Activated CD8-positive, alpha-beta memory T cell treated with anti-CD3 and anti-CD28 coated beads, Interleukin-2, amount 50 U/mL, for 24 hours (primary cell): Measurements from ENCODE around the gene H2AZ2.
"Not testable (repeated sequence)": the region's sequence is repeated elsewhere in the genome, so short reads cannot be mapped to it uniquely, and the experiment has no call there.

ENCODE experiments used
- DNase-seq: peaks from one replicate; pipeline ENCODE4 v3.0.0-alpha.2; 2020; ENCODE audit errors: extremely low read depth

The H2AZ2 gene

DNA sequence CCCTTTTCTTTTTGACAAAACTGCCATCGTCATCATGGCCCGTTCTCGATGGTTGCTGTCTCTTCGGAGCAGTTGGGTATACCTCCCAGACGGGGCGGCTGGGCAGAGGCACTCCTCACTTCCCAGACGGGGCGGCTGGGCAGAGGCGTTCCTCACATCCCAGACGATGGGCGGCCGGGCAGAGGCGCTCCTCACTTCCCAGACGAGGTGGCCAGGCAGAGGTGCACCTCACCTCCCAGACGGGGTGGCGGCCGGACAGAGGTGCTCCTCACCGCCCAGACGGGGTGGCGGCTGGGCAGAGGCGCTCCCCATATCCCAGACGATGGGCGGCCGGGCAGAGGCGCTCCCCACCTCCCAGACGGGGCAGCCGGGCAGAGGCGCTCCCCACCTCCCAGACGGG, 22.9 kb upstream of the H2AZ2 start:
- DNase-seq = not testable (repeated sequence)

GRCh38 chr7:44870336-44870735, 22.4 kb upstream of the H2AZ2 start:
- not testable (repeated sequence) for DNase-seq

GRCh38 chr7:44867073-44867995, 19.4 kb upstream of the H2AZ2 start:
- DNase-seq = no peak

DNA sequence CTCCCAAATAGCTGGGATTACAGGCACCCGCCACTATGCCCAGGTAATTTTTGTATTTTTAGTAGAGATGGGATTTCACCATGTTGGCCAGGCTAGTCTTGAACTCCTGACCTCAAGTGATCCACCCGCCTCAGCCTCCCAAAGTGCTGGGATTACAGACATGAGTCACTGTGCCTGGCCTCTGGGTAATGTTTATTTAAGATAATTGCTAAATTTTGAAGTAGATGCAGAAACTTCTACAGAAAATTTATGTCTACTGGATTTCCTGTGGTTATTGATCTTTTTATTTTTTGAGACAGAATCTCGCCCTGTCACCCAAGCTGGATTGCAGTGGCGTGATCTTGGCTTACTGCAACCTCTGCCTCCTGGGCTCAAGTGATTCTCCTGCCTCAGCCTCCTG, 14.1 kb upstream of the H2AZ2 start:
- DNase-seq = not testable (repeated sequence)

DNA sequence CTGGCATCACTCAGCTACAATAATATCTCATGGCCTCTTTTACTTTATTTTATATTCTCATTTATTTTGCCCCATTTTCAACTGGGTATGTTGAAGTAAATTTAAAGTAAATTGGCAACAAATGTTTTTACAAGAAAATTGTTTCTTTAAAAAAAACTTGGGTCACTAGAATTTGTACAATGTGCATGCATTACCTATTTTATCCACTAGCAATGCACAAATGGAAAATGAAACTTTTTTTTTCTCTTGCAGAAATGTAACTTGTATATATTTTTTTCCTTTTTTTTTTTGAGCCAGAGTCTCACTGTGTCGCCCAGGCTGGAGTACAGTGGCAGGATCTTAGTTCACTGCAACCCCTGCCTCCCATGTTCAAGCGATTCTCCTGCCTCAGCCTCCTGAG, 10.3 kb upstream of the H2AZ2 start:
- no peak for DNase-seq

GRCh38 chr7:44854644-44855364, 6.9 kb upstream of the H2AZ2 start:
- DNase-seq = no peak

GRCh38 chr7:44853391-44853790, 5.5 kb upstream of the H2AZ2 start:
- no peak for DNase-seq

GRCh38 chr7:44852590-44852989, 4.7 kb upstream of the H2AZ2 start:
- DNase-seq = no peak

DNA sequence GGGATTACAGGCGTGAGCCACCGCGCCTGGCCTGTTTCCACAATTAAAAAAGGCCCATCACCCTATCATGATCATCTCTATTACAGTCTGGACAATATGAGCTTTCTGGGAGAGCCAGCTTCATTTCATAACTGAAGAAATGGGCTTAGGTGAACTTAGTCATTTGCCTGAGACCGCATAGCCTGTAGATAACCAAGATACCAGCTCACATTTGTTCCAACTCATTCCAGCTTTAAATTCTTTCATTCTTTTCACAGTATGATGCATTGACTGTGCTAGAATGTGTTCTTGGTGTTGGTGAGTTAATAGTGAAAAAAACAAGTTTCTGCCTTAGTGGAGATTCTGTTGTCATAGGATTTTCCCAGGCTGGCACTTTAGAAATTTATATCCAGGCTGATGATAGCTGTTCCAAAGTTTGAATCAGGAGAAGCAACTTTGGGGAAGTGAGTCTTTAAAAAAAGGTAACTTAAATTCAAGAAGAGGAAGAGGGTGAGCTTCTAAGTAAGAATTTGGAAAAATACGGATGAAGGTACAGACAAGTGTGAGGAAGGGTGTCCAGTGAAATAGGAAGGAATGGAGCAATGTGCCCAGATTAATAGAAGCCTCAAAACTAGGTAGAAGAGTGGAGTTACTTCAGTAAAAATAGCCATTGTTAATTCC, 2.1 kb upstream of the H2AZ2 start:
- no peak for DNase-seq

- DNase-seq = no peak
Measured at GRCh38 chr7:44849259-44849884, 1.5 kb upstream of the H2AZ2 start.

GRCh38 chr7:44847509-44847919, 373 bp downstream of the H2AZ2 start:
- DNase-seq = peak; percentile 46

DNA sequence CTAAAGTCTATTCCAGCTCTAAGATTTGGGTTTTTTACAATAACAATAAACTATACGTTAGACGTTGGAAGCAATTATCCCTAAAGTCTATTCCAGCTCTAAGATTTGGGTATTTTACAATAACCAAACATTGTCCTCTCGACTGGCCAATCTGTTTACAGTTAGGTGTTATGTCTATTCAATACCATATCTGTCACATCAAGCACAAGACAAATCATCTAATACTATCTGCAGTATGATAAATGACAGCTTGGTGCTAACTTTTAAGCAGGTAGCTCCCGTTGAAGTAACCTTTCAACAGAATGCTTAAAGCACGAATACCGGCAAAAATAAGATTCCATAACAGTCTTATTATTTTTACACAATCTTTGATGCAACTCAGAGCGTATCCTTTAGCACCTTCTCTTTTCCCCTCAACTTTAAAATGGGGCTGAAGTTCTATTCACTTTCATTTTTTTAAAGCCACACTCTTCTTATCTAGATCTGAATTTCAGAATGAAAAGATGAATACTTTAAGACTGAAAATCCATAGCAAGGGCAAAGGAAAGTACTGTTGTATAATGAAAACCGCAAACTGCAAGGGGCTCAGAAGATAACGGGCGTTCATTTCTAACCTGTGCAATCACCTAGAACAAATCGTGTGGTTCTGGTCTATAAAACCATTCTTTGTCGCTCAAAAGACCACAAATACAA, 925 bp downstream of the H2AZ2 start:
- no peak for DNase-seq

GRCh38 chr7:44846390-44846789, 1.5 kb downstream of the H2AZ2 start:
- DNase-seq = not testable (repeated sequence)

DNA sequence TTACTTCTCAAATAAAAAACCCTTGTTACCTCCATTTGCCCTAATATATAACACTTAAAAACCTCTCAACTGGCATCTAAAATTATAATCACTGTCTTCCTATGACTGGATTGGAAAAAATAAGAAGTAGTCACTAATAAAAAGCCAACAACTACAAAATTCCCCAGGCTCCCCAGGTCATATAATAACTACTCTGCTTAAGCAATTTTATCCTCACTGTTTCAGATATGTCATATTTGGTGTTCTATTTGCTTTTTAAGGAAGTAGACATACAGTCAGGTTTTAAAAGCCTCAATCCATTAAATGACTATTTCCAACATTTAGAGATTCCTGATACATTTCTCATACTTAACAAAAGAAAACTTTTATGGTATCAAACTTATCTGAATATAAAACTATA, 2.4 kb downstream of the H2AZ2 start:
- no peak for DNase-seq

- DNase-seq = not testable (repeated sequence)
Measured at GRCh38 chr7:44843440-44843839, 4.4 kb downstream of the H2AZ2 start.

DNA sequence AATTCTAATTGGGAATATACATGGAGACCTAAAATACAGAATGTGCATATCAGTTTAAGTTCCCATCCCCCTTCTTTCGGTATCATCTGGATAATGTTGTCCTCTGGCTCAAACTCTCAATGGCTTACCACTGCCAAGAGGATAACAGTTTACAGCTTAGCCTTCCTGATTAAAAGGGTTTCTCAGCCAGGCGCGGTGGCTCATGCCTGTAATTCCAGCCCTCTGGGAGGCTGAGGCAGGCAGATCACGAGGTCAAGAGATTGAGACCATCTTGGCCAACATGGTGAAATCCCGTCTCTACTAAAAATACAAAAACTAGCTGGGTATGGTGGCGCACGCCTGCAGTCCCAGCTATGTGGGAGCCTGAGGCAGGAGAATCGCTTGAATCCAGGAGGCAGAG, 5.2 kb downstream of the H2AZ2 start:
- DNase-seq = not testable (repeated sequence)

- no peak for DNase-seq
Measured at GRCh38 chr7:44838751-44839150, 9.1 kb downstream of the H2AZ2 start.

DNA sequence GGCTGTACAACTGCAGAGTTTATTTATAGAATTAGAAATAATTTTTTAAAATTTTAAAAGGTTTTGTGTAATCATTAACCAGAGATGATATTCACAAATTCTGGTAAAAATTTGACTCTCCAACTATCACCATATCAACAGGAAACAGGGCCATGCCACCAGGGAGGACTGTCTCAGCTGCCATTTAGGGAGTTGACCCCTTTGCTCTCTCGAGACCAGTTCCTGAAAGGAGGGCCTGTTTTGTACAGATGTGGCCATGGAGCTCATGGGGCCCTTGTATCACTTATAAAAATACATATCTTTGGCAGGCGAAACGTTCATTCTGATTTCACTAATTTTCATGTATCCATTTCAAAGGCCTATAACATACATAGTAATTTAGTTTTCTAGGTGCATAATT, 20.3 kb downstream of the H2AZ2 start:
- no peak for DNase-seq

DNA sequence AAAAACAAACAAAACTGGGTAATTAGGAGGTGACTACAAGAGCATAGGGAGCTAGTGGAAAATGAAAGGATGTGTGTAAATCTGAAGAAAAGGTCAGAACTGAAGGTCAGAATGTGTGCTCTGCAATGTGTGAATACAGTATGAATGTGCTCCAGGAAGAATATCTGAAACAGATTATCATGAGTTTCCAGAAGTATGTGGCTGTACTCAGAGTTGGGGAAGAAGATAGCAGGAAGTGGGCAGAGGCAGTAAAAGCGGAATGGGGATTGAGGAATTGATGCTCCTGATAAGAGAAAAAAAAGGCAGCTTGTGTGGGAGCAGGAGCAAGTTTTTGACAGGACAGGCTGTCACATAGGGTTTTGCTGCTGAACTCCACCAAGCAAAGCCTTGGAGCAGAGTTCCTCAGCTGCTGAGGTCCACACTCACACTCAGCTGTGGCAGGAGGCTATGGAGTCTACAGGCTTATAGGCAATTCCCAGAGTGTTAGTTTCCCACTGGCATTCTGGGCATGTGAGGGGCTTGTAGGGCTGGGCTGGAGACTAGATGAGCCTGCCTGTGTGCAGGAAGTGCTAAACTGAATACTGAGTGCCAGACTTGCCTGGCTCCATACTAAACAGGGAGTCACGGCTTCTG, 22.9 kb downstream of the H2AZ2 start:
- no peak for DNase-seq

GRCh38 chr7:44823255-44823781, 24.6 kb downstream of the H2AZ2 start:
- no peak for DNase-seq

- no peak for DNase-seq
Measured at GRCh38 chr7:44819292-44819691, 28.6 kb downstream of the H2AZ2 start.
